ENCODE measurements around the gene FTCDNL1.

- TF ChIP-seq CTCF (IDR thresholded peaks at IDR 0.05 in 2 of 3, conservative IDR thresholded peaks at IDR 0.05 in 1 of 3; ENCODE audit: insufficient read depth in 2 of 3, low read depth in 1 of 3, low read length in 3 of 3) (no peak), ZEB2 (IDR thresholded peaks at IDR 0.05) (no peak), ZC3H4 (CRISPR knock-in tag; IDR thresholded peaks at IDR 0.05; ENCODE audit: borderline replicate concordance) (no peak), ATF2 (CRISPR knock-in tag; IDR thresholded peaks at IDR 0.05) (no peak), ATF4 (CRISPR knock-in tag; IDR thresholded peaks at IDR 0.05) (no peak)
Observed at GRCh38 chr2:199754766-199755165, 96.2 kb downstream of the FTCDNL1 start.

All from K562 (cell line).